Measurements from ENCODE around the gene SFMBT2. TPM values are rescaled to one million over a fixed set of nuclear protein-coding genes. Genes with fewer than 3 reads are reported as not detected.

Gene SFMBT2
- total and polyA plus RNA-seq, 5 donors from 2014 or later = 1.3 to 21.2 (median 1.6) TPM

GRCh38 chr10:7159517-7159916, 251.3 kb downstream of the SFMBT2 start:
- Histone ChIP-seq H3K27ac (ENCODE audit: insufficient read depth, low read length, poor library complexity, severe bottlenecking) (no peak overlapping the region), H3K36me3 (ENCODE audit: control insufficient read depth, insufficient read depth, low read length) (peaks cover 13% of the 10 kb centered on the region), H3K9me3 (ENCODE audit: control insufficient read depth in 2 of 2, low read length in 2 of 2) (no peaks in the 10 kb centered on the region), H3K4me1 (ENCODE audit: control insufficient read depth, insufficient read depth, low read length, poor library complexity, severe bottlenecking) (peaks cover 7% of the 10 kb centered on the region), H3K4me3 (ENCODE audit: low read depth, low read length) (peak overlapping the region; percentile 39), H3K27me3 (ENCODE audit: control insufficient read depth, insufficient read depth, low read length) (no peaks in the 10 kb centered on the region)
- DNase-seq (peak in 2 of 3 donors; percentile 37 to 41), ATAC-seq (ENCODE audit: low read depth in 2 of 2) (no peak)
- H3K4me1 Mint-ChIP-seq = peaks cover 9 to 34% (median 16%) of the 10 kb centered on the region in 4 donors
- no peaks in the 10 kb centered on the region for H3K27me3 Mint-ChIP-seq
- H3K27ac Mint-ChIP-seq = peak overlapping the region in 2 of 3 donors; percentile 67 to 77
- peaks cover 29% of the 10 kb centered on the region for H3K36me3 Mint-ChIP-seq
- no peaks in the 10 kb centered on the region for H3K9me3 Mint-ChIP-seq
- H3K4me3 Mint-ChIP-seq = peak overlapping the region in 2 of 4 donors; percentile 1 to 10

GRCh38 chr10:7157091-7157490, 253.7 kb downstream of the SFMBT2 start:
- Histone ChIP-seq H3K4me1 (ENCODE audit: control insufficient read depth, insufficient read depth, low read length, poor library complexity, severe bottlenecking) (peaks cover 7% of the 10 kb centered on the region), H3K36me3 (ENCODE audit: control insufficient read depth, insufficient read depth, low read length) (peaks cover 6% of the 10 kb centered on the region), H3K9me3 (ENCODE audit: control insufficient read depth in 2 of 2, low read length in 2 of 2) (no peaks in the 10 kb centered on the region), H3K27ac (ENCODE audit: insufficient read depth, low read length, poor library complexity, severe bottlenecking) (no peak overlapping the region), H3K27me3 (ENCODE audit: control insufficient read depth, insufficient read depth, low read length) (no peaks in the 10 kb centered on the region), H3K4me3 (ENCODE audit: low read depth, low read length) (no peak overlapping the region)
- no peaks in the 10 kb centered on the region for H3K9me3 Mint-ChIP-seq
- peaks cover 9 to 34% (median 16%) of the 10 kb centered on the region in 4 donors for H3K4me1 Mint-ChIP-seq
- ATAC-seq (ENCODE audit: low read depth in 2 of 2) (no peak), DNase-seq (no peak)
- H3K27ac Mint-ChIP-seq = peak overlapping the region; percentile 28 to 67 (median 33)
- H3K27me3 Mint-ChIP-seq = no peaks in the 10 kb centered on the region
- no peak overlapping the region for H3K4me3 Mint-ChIP-seq
- peaks cover 19% of the 10 kb centered on the region for H3K36me3 Mint-ChIP-seq

GRCh38 chr10:7153750-7154149, 257.1 kb downstream of the SFMBT2 start:
- Histone ChIP-seq H3K9me3 (ENCODE audit: control insufficient read depth in 2 of 2, low read length in 2 of 2) (no peaks in the 10 kb centered on the region), H3K27ac (ENCODE audit: insufficient read depth, low read length, poor library complexity, severe bottlenecking) (no peak overlapping the region), H3K27me3 (ENCODE audit: control insufficient read depth, insufficient read depth, low read length) (peaks cover 3% of the 10 kb centered on the region), H3K4me3 (ENCODE audit: low read depth, low read length) (no peak overlapping the region), H3K36me3 (ENCODE audit: control insufficient read depth, insufficient read depth, low read length) (no peaks in the 10 kb centered on the region), H3K4me1 (ENCODE audit: control insufficient read depth, insufficient read depth, low read length, poor library complexity, severe bottlenecking) (no peaks in the 10 kb centered on the region)
- Mint-ChIP-seq H3K27me3 (no peaks in the 10 kb centered on the region), H3K36me3 (peaks cover 4% of the 10 kb centered on the region), H3K4me3 (no peak overlapping the region), H3K27ac (no peak overlapping the region), H3K9me3 (peaks cover 0 to 2% (median 0%) of the 10 kb centered on the region in 7 donors), H3K4me1 (peaks cover 0 to 16% (median 3%) of the 10 kb centered on the region in 4 donors)
- ATAC-seq (ENCODE audit: low read depth in 2 of 2) (no peak), DNase-seq (no peak)

GRCh38 chr10:7152982-7153381, 257.9 kb downstream of the SFMBT2 start:
- Histone ChIP-seq H3K4me1 (ENCODE audit: control insufficient read depth, insufficient read depth, low read length, poor library complexity, severe bottlenecking) (no peaks in the 10 kb centered on the region), H3K9me3 (ENCODE audit: control insufficient read depth in 2 of 2, low read length in 2 of 2) (no peaks in the 10 kb centered on the region)
- peaks cover 0 to 12% (median 2%) of the 10 kb centered on the region in 4 donors for H3K4me1 Mint-ChIP-seq

GRCh38 chr10:7152341-7152740, 258.5 kb downstream of the SFMBT2 start:
- no peak for ATAC-seq (ENCODE audit: low read depth in 2 of 2)

More at GRCh38 chr10:7152982-7153381, 257.9 kb downstream of the SFMBT2 start:
- ATAC-seq (ENCODE audit: low read depth in 2 of 2) (no peak), DNase-seq (no peak)
- Histone ChIP-seq H3K27me3 (ENCODE audit: control insufficient read depth, insufficient read depth, low read length) (peaks cover 3% of the 10 kb centered on the region), H3K27ac (ENCODE audit: insufficient read depth, low read length, poor library complexity, severe bottlenecking) (no peak overlapping the region), H3K4me3 (ENCODE audit: low read depth, low read length) (no peak overlapping the region), H3K36me3 (ENCODE audit: control insufficient read depth, insufficient read depth, low read length) (no peaks in the 10 kb centered on the region)
- Mint-ChIP-seq H3K9me3 (peaks cover 0 to 2% (median 0%) of the 10 kb centered on the region in 7 donors), H3K27ac (no peak overlapping the region), H3K4me3 (no peak overlapping the region), H3K27me3 (no peaks in the 10 kb centered on the region), H3K36me3 (peaks cover 3% of the 10 kb centered on the region)

GRCh38 chr10:7151538-7151937, 259.3 kb downstream of the SFMBT2 start:
- ATAC-seq (ENCODE audit: low read depth in 2 of 2) (no peak), DNase-seq (no peak)
- H3K4me3 ChIP-seq (ENCODE audit: low read depth, low read length) = no peak overlapping the region
- H3K9me3 ChIP-seq (ENCODE audit: control insufficient read depth in 2 of 2, low read length in 2 of 2) = no peaks in the 10 kb centered on the region
- no peaks in the 10 kb centered on the region for H3K4me1 ChIP-seq (ENCODE audit: control insufficient read depth, insufficient read depth, low read length, poor library complexity, severe bottlenecking)
- Mint-ChIP-seq H3K4me1 (peaks cover 0 to 2% (median 0%) of the 10 kb centered on the region in 4 donors), H3K4me3 (no peak overlapping the region), H3K9me3 (peaks cover 0 to 2% (median 0%) of the 10 kb centered on the region in 7 donors), H3K27ac (no peak overlapping the region), H3K36me3 (no peaks in the 10 kb centered on the region), H3K27me3 (peaks cover 7% of the 10 kb centered on the region)
- H3K27ac ChIP-seq (ENCODE audit: insufficient read depth, low read length, poor library complexity, severe bottlenecking) = no peak overlapping the region
- no peaks in the 10 kb centered on the region for H3K36me3 ChIP-seq (ENCODE audit: control insufficient read depth, insufficient read depth, low read length)
- H3K27me3 ChIP-seq (ENCODE audit: control insufficient read depth, insufficient read depth, low read length) = peaks cover 3% of the 10 kb centered on the region

More at GRCh38 chr10:7152341-7152740, 258.5 kb downstream of the SFMBT2 start:
- Histone ChIP-seq H3K9me3 (ENCODE audit: control insufficient read depth in 2 of 2, low read length in 2 of 2) (no peaks in the 10 kb centered on the region), H3K27ac (ENCODE audit: insufficient read depth, low read length, poor library complexity, severe bottlenecking) (no peak overlapping the region), H3K27me3 (ENCODE audit: control insufficient read depth, insufficient read depth, low read length) (peaks cover 3% of the 10 kb centered on the region), H3K36me3 (ENCODE audit: control insufficient read depth, insufficient read depth, low read length) (no peaks in the 10 kb centered on the region), H3K4me3 (ENCODE audit: low read depth, low read length) (no peak overlapping the region), H3K4me1 (ENCODE audit: control insufficient read depth, insufficient read depth, low read length, poor library complexity, severe bottlenecking) (no peaks in the 10 kb centered on the region)
- no peaks in the 10 kb centered on the region for H3K36me3 Mint-ChIP-seq
- H3K4me1 Mint-ChIP-seq = peaks cover 0 to 7% (median under 1%) of the 10 kb centered on the region in 4 donors
- H3K27me3 Mint-ChIP-seq = no peaks in the 10 kb centered on the region
- DNase-seq = no peak
- no peak overlapping the region for H3K4me3 Mint-ChIP-seq
- no peak overlapping the region for H3K27ac Mint-ChIP-seq
- H3K9me3 Mint-ChIP-seq = peaks cover 0 to 2% (median 0%) of the 10 kb centered on the region in 7 donors

- no peak for ATAC-seq (ENCODE audit: low read depth in 2 of 2)
- no peak overlapping the region for H3K4me3 Mint-ChIP-seq
- Histone ChIP-seq H3K27me3 (ENCODE audit: control insufficient read depth, insufficient read depth, low read length) (peaks cover 3% of the 10 kb centered on the region), H3K36me3 (ENCODE audit: control insufficient read depth, insufficient read depth, low read length) (no peaks in the 10 kb centered on the region), H3K9me3 (ENCODE audit: control insufficient read depth in 2 of 2, low read length in 2 of 2) (no peaks in the 10 kb centered on the region), H3K4me1 (ENCODE audit: control insufficient read depth, insufficient read depth, low read length, poor library complexity, severe bottlenecking) (no peaks in the 10 kb centered on the region), H3K27ac (ENCODE audit: insufficient read depth, low read length, poor library complexity, severe bottlenecking) (no peak overlapping the region), H3K4me3 (ENCODE audit: low read depth, low read length) (no peak overlapping the region)
- peaks cover 15% of the 10 kb centered on the region for H3K27me3 Mint-ChIP-seq
- no peak for DNase-seq
- H3K36me3 Mint-ChIP-seq = no peaks in the 10 kb centered on the region
- H3K9me3 Mint-ChIP-seq = peaks cover 0 to 2% (median 0%) of the 10 kb centered on the region in 7 donors
- H3K4me1 Mint-ChIP-seq = no peaks in the 10 kb centered on the region
- H3K27ac Mint-ChIP-seq = no peak overlapping the region
Measured at GRCh38 chr10:7150349-7150748, 260.5 kb downstream of the SFMBT2 start.

GRCh38 chr10:7146189-7146588, 264.6 kb downstream of the SFMBT2 start:
- no peaks in the 10 kb centered on the region for H3K9me3 ChIP-seq (ENCODE audit: control insufficient read depth in 2 of 2, low read length in 2 of 2)
- Mint-ChIP-seq H3K36me3 (no peaks in the 10 kb centered on the region), H3K27me3 (peaks cover 15% of the 10 kb centered on the region), H3K9me3 (peaks cover 0 to 3% (median 2%) of the 10 kb centered on the region in 7 donors), H3K27ac (no peak overlapping the region), H3K4me3 (no peak overlapping the region), H3K4me1 (no peaks in the 10 kb centered on the region)
- H3K27me3 ChIP-seq (ENCODE audit: control insufficient read depth, insufficient read depth, low read length) = peaks cover 9% of the 10 kb centered on the region
- H3K36me3 ChIP-seq (ENCODE audit: control insufficient read depth, insufficient read depth, low read length) = no peaks in the 10 kb centered on the region
- H3K4me3 ChIP-seq (ENCODE audit: low read depth, low read length) = no peak overlapping the region
- ATAC-seq (ENCODE audit: low read depth in 2 of 2) (no peak), DNase-seq (no peak)
- no peak overlapping the region for H3K27ac ChIP-seq (ENCODE audit: insufficient read depth, low read length, poor library complexity, severe bottlenecking)
- no peaks in the 10 kb centered on the region for H3K4me1 ChIP-seq (ENCODE audit: control insufficient read depth, insufficient read depth, low read length, poor library complexity, severe bottlenecking)
